Caco-2 (cell line): ENCODE results near the gene AKT2. TPM values are rescaled to one million over a fixed set of nuclear protein-coding genes. Genes with fewer than 3 reads are reported as not detected.

ENCODE experiments used
- BruUV-seq: library from RNA; stranded (reverse); fragments of 400-500 nt; replicated peaks from 2 replicates; lab custom pipeline; 2021; lab: Mats Ljungman, UMichigan
- CTCF ChIA-PET: fragments of 300-600 bp; sonication (Branson Sonifier 250); formaldehyde crosslinking; loops from one replicate; lab custom pipeline; 2022; ENCODE audit warnings: antibody characterized with exemption; lab: Charles Lee
- POLR2A ChIA-PET: fragments of 300-600 bp; sonication (Branson Sonifier 250); formaldehyde crosslinking; loops from one replicate; lab custom pipeline; 2022; ENCODE audit warnings: antibody characterized with exemption; lab: Charles Lee
- DNase-seq, 2 experiments: peaks; one replicate each; pipeline versions ENCODE4 v3.0.0 to v3.0.0-alpha.2; 2020 to 2022
- H3K27me3 ChIP-seq: replicated peaks from 2 replicates; pipeline ENCODE4 v1.6.0; 2011; ENCODE audit warnings: low read length; ENCODE audit not compliant: control insufficient read depth, insufficient read depth
- H3K36me3 ChIP-seq: 2 replicates; pipeline ENCODE4 v1.5.1; 2011; ENCODE audit warnings: low read length; ENCODE audit not compliant: control insufficient read depth, insufficient read depth
- H3K4me1 ChIP-seq: fragments of 250-450 bp; sonication (Bioruptor Pico); 2 replicates; pipeline ENCODE4 v1.5.1; 2020; ENCODE audit warnings: mild to moderate bottlenecking
- H3K4me3 ChIP-seq: 2 replicates; pipeline ENCODE4 v1.5.1; 2011; ENCODE audit warnings: low read depth, mild to moderate bottlenecking, control low read depth, low read length
- H3K9me3 ChIP-seq: fragments of 250-450 bp; sonication (Bioruptor Pico); 2 replicates; pipeline ENCODE4 v1.5.1; 2020; ENCODE audit warnings: mild to moderate bottlenecking, moderate library complexity
- H3K27ac Mint-ChIP-seq: one replicate; pipeline ENCODE4 v1.8.0; 2022; ENCODE audit warnings: mixed read lengths; ENCODE audit not compliant: unreplicated experiment
- H3K27me3 Mint-ChIP-seq: one replicate; pipeline ENCODE4 v1.8.0; 2022; ENCODE audit warnings: mixed read lengths; ENCODE audit not compliant: insufficient read depth, unreplicated experiment
- H3K36me3 Mint-ChIP-seq: one replicate; pipeline ENCODE4 v1.8.0; 2022; ENCODE audit warnings: mild to moderate bottlenecking, mixed read lengths; ENCODE audit not compliant: insufficient read depth, unreplicated experiment
- H3K4me1 Mint-ChIP-seq: one replicate; pipeline ENCODE4 v1.8.0; 2022; ENCODE audit warnings: low read depth, mixed read lengths; ENCODE audit not compliant: unreplicated experiment
- H3K4me3 Mint-ChIP-seq: one replicate; pipeline ENCODE4 v1.8.0; 2022; ENCODE audit warnings: mild to moderate bottlenecking, moderate library complexity, mixed read lengths; ENCODE audit not compliant: unreplicated experiment
- H3K9me3 Mint-ChIP-seq: one replicate; pipeline ENCODE4 v1.8.0; 2022; ENCODE audit warnings: mixed read lengths; ENCODE audit not compliant: unreplicated experiment
- CTCF ChIP-seq, 2 experiments: fragments of 200-600 bp in 1 of 2; IDR thresholded peaks; 1 replicate in 1 of 2; 2 replicates in 1 of 2; pipeline versions ENCODE4 v1.5.1 to v1.8.0; 2011 to 2022; ENCODE audit warnings: antibody characterized with exemption in 1 of 2, control low read depth in 1 of 2, inconsistent platforms in 1 of 2, low read depth in 1 of 2, low read length in 1 of 2, mild to moderate bottlenecking in 1 of 2, moderate library complexity in 1 of 2; ENCODE audit not compliant: insufficient read depth in 1 of 2, severe bottlenecking in 1 of 2, unreplicated experiment in 1 of 2
- intact Hi-C: fragments of 100-400 bp; cut with micrococcal nuclease; formaldehyde crosslinking; loops from one replicate; pipeline ENCODE4 v1.10.0; 2022; ENCODE audit not compliant: unreplicated experiment
- total RNA-seq: library from RNA; stranded (reverse); gene quantifications from 2 replicates; pipeline ENCODE4 v1.2.3, GENCODE V29; 2022

The AKT2 gene
- total RNA-seq, 1 experiment from 2014 or later, result 169 TPM

DNA sequence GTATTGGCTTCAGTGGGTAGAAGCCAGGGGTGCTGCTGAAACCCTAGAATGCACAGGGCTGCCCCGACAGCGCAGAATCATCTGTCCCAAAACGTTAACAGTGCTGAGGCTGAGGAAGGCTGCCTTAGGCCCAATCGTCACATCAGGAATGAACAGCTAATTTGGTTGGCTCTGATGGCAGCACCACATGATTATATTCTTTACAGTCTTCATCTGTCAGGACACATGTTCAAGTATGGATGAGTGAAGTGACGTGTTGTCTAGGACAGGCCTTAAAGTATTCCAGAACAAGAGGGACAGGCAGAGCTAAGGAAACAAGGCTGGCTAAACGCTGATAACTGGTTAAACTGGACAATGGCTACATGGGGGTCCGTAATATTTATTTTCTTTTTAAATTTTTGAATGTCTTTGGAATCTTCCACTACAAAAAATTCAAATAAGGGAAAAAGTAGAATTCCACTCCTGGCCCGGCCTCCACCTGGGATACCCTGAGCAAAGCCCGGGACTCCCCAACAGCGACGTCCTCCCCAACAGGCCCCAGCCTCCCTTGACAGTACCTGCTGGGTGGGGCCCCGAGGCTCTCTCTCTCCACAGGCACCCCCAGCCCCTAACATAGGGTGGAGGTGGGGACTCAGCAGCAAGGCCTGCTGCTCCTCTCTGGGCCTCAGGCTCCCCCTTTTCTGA is 43.9 kb downstream of the AKT2 start:
- Mint-ChIP-seq H3K36me3 (peaks cover 30% of the 10 kb centered on the region), H3K4me3 (no peak overlapping the region), H3K27me3 (no peaks in the 10 kb centered on the region), H3K27ac (no peak overlapping the region), H3K9me3 (no peaks in the 10 kb centered on the region), H3K4me1 (no peaks in the 10 kb centered on the region)
- intact Hi-C loops, result no loop called here
- no peak for DNase-seq
- no peak overlapping the region for H3K4me3 ChIP-seq
- no peaks in the 10 kb centered on the region for H3K9me3 ChIP-seq
- POLR2A ChIA-PET, result no interaction called here
- no peak for TF ChIP-seq CTCF (IDR thresholded peaks at IDR 0.05; ENCODE audit: insufficient read depth in 1 of 2, low read depth in 1 of 2, low read length in 1 of 2, severe bottlenecking in 1 of 2, unreplicated experiment in 1 of 2)
- H3K27me3 ChIP-seq, result no peaks in the 10 kb centered on the region
- peaks cover 3% of the 10 kb centered on the region for H3K36me3 ChIP-seq
- no TSS peak for BruUV-seq
- CTCF ChIA-PET, result no interaction called here
- H3K4me1 ChIP-seq, result no peaks in the 10 kb centered on the region

DNA sequence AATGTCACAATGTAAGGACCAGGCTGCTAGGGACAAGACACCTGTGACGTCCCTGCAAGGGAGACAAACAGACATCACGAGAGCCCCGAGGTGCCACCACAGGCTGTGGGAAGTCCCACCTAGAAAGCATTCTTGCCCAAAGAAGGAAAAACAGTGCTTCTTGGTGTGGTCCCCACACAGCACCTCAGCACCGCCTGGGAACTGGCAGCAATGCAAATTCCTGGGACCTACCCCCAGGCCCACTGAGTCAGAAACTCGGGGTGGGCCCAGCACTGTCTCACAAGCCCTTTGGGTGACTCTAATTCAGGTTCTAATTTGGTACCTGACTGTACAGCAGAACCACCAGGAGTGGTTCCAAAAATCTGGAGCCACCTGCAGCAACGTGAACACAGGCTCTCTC is 44.8 kb downstream of the AKT2 start:
- BruUV-seq, result no TSS peak
- no peaks in the 10 kb centered on the region for H3K9me3 Mint-ChIP-seq
- H3K27ac Mint-ChIP-seq, result no peak overlapping the region
- Histone ChIP-seq H3K4me3 (no peak overlapping the region), H3K4me1 (no peaks in the 10 kb centered on the region), H3K27me3 (no peaks in the 10 kb centered on the region), H3K36me3 (peaks cover 4% of the 10 kb centered on the region), H3K9me3 (no peaks in the 10 kb centered on the region)
- H3K4me1 Mint-ChIP-seq, result no peaks in the 10 kb centered on the region
- H3K36me3 Mint-ChIP-seq, result peaks cover 25% of the 10 kb centered on the region
- ChIA-PET POLR2A (no interaction called here), CTCF (no interaction called here)
- TF ChIP-seq CTCF (IDR thresholded peaks at IDR 0.05; ENCODE audit: insufficient read depth in 1 of 2, low read depth in 1 of 2, low read length in 1 of 2, severe bottlenecking in 1 of 2, unreplicated experiment in 1 of 2), result no peak
- no peaks in the 10 kb centered on the region for H3K27me3 Mint-ChIP-seq
- intact Hi-C loops, result no loop called here
- H3K4me3 Mint-ChIP-seq, result no peak overlapping the region
- no peak for DNase-seq

DNA sequence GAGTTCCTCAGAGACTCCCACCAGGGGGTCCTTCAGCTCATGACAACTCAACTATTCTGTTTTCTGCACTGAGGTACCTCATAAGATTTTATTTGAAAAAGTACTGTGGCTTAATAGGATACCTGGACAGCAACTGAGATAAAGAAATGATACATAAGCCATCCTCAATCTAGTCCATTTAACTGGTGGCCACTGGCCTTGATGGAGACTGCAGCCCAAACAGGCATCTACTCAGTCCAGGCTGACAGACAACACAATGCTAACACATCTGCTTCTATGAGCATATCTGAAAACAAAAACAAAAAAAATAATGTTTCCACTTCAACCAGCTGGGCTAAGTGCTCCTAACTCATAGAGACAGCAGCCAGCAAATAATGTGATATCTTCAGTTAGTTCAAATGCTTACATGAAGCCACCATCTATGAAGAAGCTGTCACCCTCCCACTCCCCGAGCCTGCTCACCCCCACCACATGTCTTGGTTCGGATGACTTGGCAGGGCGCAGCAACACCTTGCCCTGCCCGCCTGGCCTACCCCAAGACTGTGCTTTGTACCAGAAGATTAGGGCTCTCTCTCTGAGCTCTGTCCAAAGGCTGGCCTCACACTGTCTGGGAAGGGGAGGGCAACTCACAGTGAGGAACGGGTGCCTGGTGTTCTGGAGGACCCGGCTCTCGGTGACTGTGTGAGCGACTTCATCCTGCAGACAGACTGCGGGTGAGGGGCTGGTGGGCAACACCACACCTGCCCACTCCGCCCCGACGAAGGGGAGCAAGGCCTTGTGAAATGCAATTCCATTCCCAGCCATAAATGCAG is 45.5 kb downstream of the AKT2 start:
- Mint-ChIP-seq H3K36me3 (peaks cover 21% of the 10 kb centered on the region), H3K4me3 (no peak overlapping the region), H3K9me3 (no peaks in the 10 kb centered on the region), H3K4me1 (no peaks in the 10 kb centered on the region), H3K27ac (no peak overlapping the region), H3K27me3 (no peaks in the 10 kb centered on the region)
- Histone ChIP-seq H3K27me3 (no peaks in the 10 kb centered on the region), H3K4me1 (no peaks in the 10 kb centered on the region), H3K9me3 (no peaks in the 10 kb centered on the region), H3K4me3 (no peak overlapping the region), H3K36me3 (peaks cover 4% of the 10 kb centered on the region)
- POLR2A ChIA-PET, result no interaction called here
- CTCF ChIA-PET, result no interaction called here
- no peak for DNase-seq
- no peak for TF ChIP-seq CTCF (IDR thresholded peaks at IDR 0.05; ENCODE audit: insufficient read depth in 1 of 2, low read depth in 1 of 2, low read length in 1 of 2, severe bottlenecking in 1 of 2, unreplicated experiment in 1 of 2)
- intact Hi-C loops, result no loop called here
- BruUV-seq, result no TSS peak
